ENCODE data around the gene CLIC5. TPM values are rescaled to one million over a fixed set of nuclear protein-coding genes. Genes with fewer than 3 reads are reported as not detected.

Gene CLIC5
- total RNA-seq, 1 donor from 2014 or later = 31.3 TPM

- Mint-ChIP-seq H3K9me3 (no peaks in the 10 kb centered on the region), H3K36me3 (no peaks in the 10 kb centered on the region), H3K27me3 (peaks cover 2% of the 10 kb centered on the region), H3K4me1 (ENCODE audit: unreplicated experiment) (peaks cover 40% of the 10 kb centered on the region), H3K27ac (peak overlapping the region; percentile 58), H3K4me3 (no peak overlapping the region)
- TF ChIP-seq CTCF (conservative IDR thresholded peaks at IDR 0.05) = no peak
- DNase-seq (ENCODE audit: extremely low spot score, unreplicated experiment) = no peak
These were observed 137.6 kb downstream of the CLIC5 start for GRCh38 chr6:45877970-45878590.

DNA sequence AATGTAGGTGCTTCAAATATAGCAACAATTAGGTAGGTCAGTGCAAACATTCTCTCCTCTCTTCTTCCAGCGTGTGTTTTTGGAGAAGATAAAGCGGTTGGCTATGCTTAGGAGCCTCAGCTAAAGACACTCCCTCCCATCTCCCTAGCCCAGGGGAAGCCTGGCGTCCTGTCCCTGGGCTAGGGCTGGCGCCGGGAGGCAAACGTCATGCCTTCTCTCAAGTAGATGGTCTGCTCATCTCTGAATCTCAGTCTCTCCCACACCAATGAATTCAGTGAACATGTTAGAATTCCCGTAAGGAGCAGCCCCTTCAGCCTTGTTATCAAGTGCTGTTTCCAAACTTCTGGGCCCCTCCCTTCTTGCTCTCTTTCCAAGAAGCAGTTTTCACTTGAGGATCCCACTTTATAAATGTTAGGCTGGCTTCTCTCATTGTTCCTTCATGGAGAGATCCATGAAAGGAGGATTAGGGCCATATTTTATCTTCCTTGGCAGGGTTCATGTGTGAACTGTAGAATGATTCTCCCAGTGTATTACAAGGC, 142.8 kb downstream of the CLIC5 start:
- Mint-ChIP-seq H3K36me3 (no peaks in the 10 kb centered on the region), H3K4me1 (ENCODE audit: unreplicated experiment) (peaks cover 18% of the 10 kb centered on the region), H3K4me3 (no peak overlapping the region), H3K9me3 (no peaks in the 10 kb centered on the region), H3K27ac (no peak overlapping the region), H3K27me3 (peaks cover 5% of the 10 kb centered on the region)
- TF ChIP-seq CTCF (conservative IDR thresholded peaks at IDR 0.05) = no peak
- no peak for DNase-seq (ENCODE audit: extremely low spot score, unreplicated experiment)

GRCh38 chr6:45870531-45870930, 145.1 kb downstream of the CLIC5 start:
- Mint-ChIP-seq H3K4me1 (ENCODE audit: unreplicated experiment) (peaks cover 15% of the 10 kb centered on the region), H3K36me3 (no peaks in the 10 kb centered on the region), H3K9me3 (no peaks in the 10 kb centered on the region), H3K4me3 (no peak overlapping the region), H3K27ac (peak overlapping the region; percentile 5), H3K27me3 (peaks cover 10% of the 10 kb centered on the region)
- no peak for TF ChIP-seq CTCF (conservative IDR thresholded peaks at IDR 0.05)
- DNase-seq (ENCODE audit: extremely low spot score, unreplicated experiment) = no peak

GRCh38 chr6:45864651-45865050, 151.0 kb downstream of the CLIC5 start:
- Mint-ChIP-seq H3K9me3 (no peaks in the 10 kb centered on the region), H3K4me1 (ENCODE audit: unreplicated experiment) (peaks cover under 1% of the 10 kb centered on the region), H3K4me3 (no peak overlapping the region), H3K36me3 (no peaks in the 10 kb centered on the region), H3K27ac (no peak overlapping the region), H3K27me3 (peaks cover 21% of the 10 kb centered on the region)
- no peak for DNase-seq (ENCODE audit: extremely low spot score, unreplicated experiment)
- TF ChIP-seq CTCF (conservative IDR thresholded peaks at IDR 0.05) = no peak

GRCh38 chr6:45858691-45859090, 157.0 kb downstream of the CLIC5 start:
- peaks cover 34% of the 10 kb centered on the region for H3K27me3 Mint-ChIP-seq
- no peak for TF ChIP-seq CTCF (conservative IDR thresholded peaks at IDR 0.05)
- no peaks in the 10 kb centered on the region for H3K36me3 Mint-ChIP-seq
- peaks cover 9% of the 10 kb centered on the region for H3K4me1 Mint-ChIP-seq (ENCODE audit: unreplicated experiment)
- no peak overlapping the region for H3K4me3 Mint-ChIP-seq
- DNase-seq (ENCODE audit: extremely low spot score, unreplicated experiment) = no peak
- H3K9me3 Mint-ChIP-seq = no peaks in the 10 kb centered on the region
- no peak overlapping the region for H3K27ac Mint-ChIP-seq

Data from type B pancreatic cell (in vitro differentiated cells).